SK-N-SH treated with all-trans-retinoic acid at 6 μM for 48 hours (cell line): ENCODE measurements around the gene DPP7.

ENCODE experiments used
- ATAC-seq: fragments of 200-7000 bp; cut with Tn5 transposase; 3 replicates; pipeline ENCODE4 v1.9.1; 2020; ENCODE audit warnings: mild to moderate bottlenecking, moderate library complexity
- BACH2 ChIP-seq: fragments of 250-450 bp; sonication (Bioruptor Pico); IDR thresholded peaks from 2 replicates; pipeline ENCODE4 v1.9.0; 2021; ENCODE audit warnings: mild to moderate bottlenecking, borderline replicate concordance
- CREB5 ChIP-seq: fragments of 250-450 bp; sonication (Bioruptor Pico); IDR thresholded peaks from 2 replicates; pipeline ENCODE4 v1.5.1; 2020; ENCODE audit warnings: low read depth, mild to moderate bottlenecking, moderate library complexity
- CSDC2 ChIP-seq: fragments of 250-450 bp; sonication (Bioruptor Pico); IDR thresholded peaks from 2 replicates; pipeline ENCODE4 v1.5.0; 2020; ENCODE audit warnings: mild to moderate bottlenecking, moderate library complexity
- CSRNP3 ChIP-seq: fragments of 250-450 bp; sonication (Bioruptor Pico); IDR thresholded peaks from 2 replicates; pipeline ENCODE4 v1.5.1; 2021; ENCODE audit warnings: mild to moderate bottlenecking, moderate library complexity
- ISL1 ChIP-seq: fragments of 250-450 bp; sonication (Bioruptor Pico); IDR thresholded peaks from 2 replicates; pipeline ENCODE4 v2.1.2; 2022; ENCODE audit warnings: mild to moderate bottlenecking, moderate library complexity
- OSR1 ChIP-seq: fragments of 250-450 bp; sonication (Bioruptor Pico); IDR thresholded peaks from 2 replicates; pipeline ENCODE4 v1.8.0; 2022; ENCODE audit warnings: moderate library complexity, mild to moderate bottlenecking, inconsistent platforms
- POU6F1 ChIP-seq: fragments of 250-450 bp; sonication (Bioruptor Pico); IDR thresholded peaks from 2 replicates; pipeline ENCODE4 v1.8.0; 2021; ENCODE audit warnings: low read depth, mild to moderate bottlenecking, moderate library complexity, borderline replicate concordance
- PPARA ChIP-seq: fragments of 250-450 bp; sonication (Bioruptor Pico); IDR thresholded peaks from 2 replicates; pipeline ENCODE4 v1.5.0; 2020; ENCODE audit warnings: mild to moderate bottlenecking, borderline replicate concordance
- RARB ChIP-seq: fragments of 250-450 bp; sonication (Bioruptor Pico); IDR thresholded peaks from 2 replicates; pipeline ENCODE4 v1.8.0; 2021; ENCODE audit warnings: mild to moderate bottlenecking, moderate library complexity
- SNAI2 ChIP-seq: fragments of 250-450 bp; sonication (Bioruptor Pico); IDR thresholded peaks from 2 replicates; pipeline ENCODE4 v1.5.0; 2020; ENCODE audit warnings: mild to moderate bottlenecking, moderate library complexity
- TCF4 ChIP-seq: fragments of 250-450 bp; sonication (Bioruptor Pico); IDR thresholded peaks from 2 replicates; pipeline ENCODE4 v1.8.0; 2021; ENCODE audit warnings: mild to moderate bottlenecking, moderate library complexity, borderline replicate concordance
- TOX ChIP-seq: fragments of 250-450 bp; sonication (Bioruptor Pico); IDR thresholded peaks from 2 replicates; pipeline ENCODE4 v1.8.0; 2021; ENCODE audit warnings: mild to moderate bottlenecking, moderate library complexity, borderline replicate concordance
- TSHZ2 ChIP-seq: fragments of 250-450 bp; sonication (Bioruptor Pico); IDR thresholded peaks from 2 replicates; pipeline ENCODE4 v1.5.0; 2020; ENCODE audit warnings: mild to moderate bottlenecking, moderate library complexity
- ZC3H10 ChIP-seq: fragments of 250-450 bp; sonication (Bioruptor Pico); IDR thresholded peaks from 2 replicates; pipeline ENCODE4 v1.5.1; 2021; ENCODE audit warnings: mild to moderate bottlenecking, moderate library complexity
- ZFP3 ChIP-seq: fragments of 250-450 bp; sonication (Bioruptor Pico); IDR thresholded peaks from 2 replicates; pipeline ENCODE4 v1.5.0; 2020; ENCODE audit warnings: mild to moderate bottlenecking, moderate library complexity
- ZFP30 ChIP-seq: fragments of 450-650 bp; formaldehyde crosslinking; IDR thresholded peaks from 2 replicates; pipeline ENCODE4 v1.5.0; 2022; ENCODE audit warnings: mild to moderate bottlenecking, moderate library complexity
- ZNF565 ChIP-seq: fragments of 450-650 bp; formaldehyde crosslinking; conservative IDR thresholded peaks from 2 replicates; pipeline ENCODE4 v1.5.0; 2020; ENCODE audit warnings: low read depth, mild to moderate bottlenecking, moderate library complexity
- ZNF70 ChIP-seq: fragments of 450-650 bp; formaldehyde crosslinking; IDR thresholded peaks from 2 replicates; pipeline ENCODE4 v1.5.0; 2020; ENCODE audit warnings: mild to moderate bottlenecking, moderate library complexity
- ZNF8 ChIP-seq: fragments of 450-650 bp; formaldehyde crosslinking; IDR thresholded peaks from 2 replicates; pipeline ENCODE4 v1.5.0; 2020; ENCODE audit warnings: mild to moderate bottlenecking, moderate library complexity

DPP7 gene

GRCh38 chr9:137134191-137134590 is 19.7 kb upstream of the DPP7 start:
- TF ChIP-seq TOX: no peak
- no peak for TF ChIP-seq ZNF565 (CRISPR knock-in tag)
- TF ChIP-seq TSHZ2 (CRISPR knock-in tag): no peak
- TF ChIP-seq PPARA (CRISPR knock-in tag): no peak
- ATAC-seq: no peak

- no peak for TF ChIP-seq TSHZ2 (CRISPR knock-in tag)
- TF ChIP-seq ISL1 (CRISPR knock-in tag): no peak
- no peak for TF ChIP-seq ZNF565 (CRISPR knock-in tag)
- no peak for TF ChIP-seq ZFP3 (CRISPR knock-in tag)
- no peak for TF ChIP-seq PPARA (CRISPR knock-in tag)
- no peak for TF ChIP-seq ZFP30
- no peak for TF ChIP-seq RARB (CRISPR knock-in tag)
- TF ChIP-seq SNAI2 (CRISPR knock-in tag): no peak
- no peak for TF ChIP-seq TOX
- TF ChIP-seq CSRNP3 (CRISPR knock-in tag): no peak
- no peak for TF ChIP-seq CSDC2 (CRISPR knock-in tag)
- no peak for TF ChIP-seq OSR1 (CRISPR knock-in tag)
- no peak for TF ChIP-seq ZNF8 (CRISPR knock-in tag)
- TF ChIP-seq, all 23 proteins: peak for 0
Measured at GRCh38 chr9:137130176-137130755, 15.7 kb upstream of the DPP7 start.

GRCh38 chr9:137129456-137130175 is 15.1 kb upstream of the DPP7 start:
- peak; percentile 99 for ATAC-seq

More at GRCh38 chr9:137130176-137130755, 15.7 kb upstream of the DPP7 start:
- peak; percentile 51 for ATAC-seq

GRCh38 chr9:137128862-137129455 is 14.4 kb upstream of the DPP7 start:
- ATAC-seq: peak; percentile 6
- TF ChIP-seq ZFP30: no peak
- TF ChIP-seq CREB5 (CRISPR knock-in tag): no peak
- no peak for TF ChIP-seq BACH2 (CRISPR knock-in tag)
- TF ChIP-seq POU6F1 (CRISPR knock-in tag): no peak
- TF ChIP-seq TCF4: no peak
- TF ChIP-seq ZNF70 (CRISPR knock-in tag): no peak
- no peak for TF ChIP-seq ZC3H10 (CRISPR knock-in tag)
- no peak for TF ChIP-seq ZNF8 (CRISPR knock-in tag)
- TF ChIP-seq TOX: no peak

More at GRCh38 chr9:137129456-137130175, 15.1 kb upstream of the DPP7 start:
- TF ChIP-seq ZFP30: no peak
- no peak for TF ChIP-seq CSRNP3 (CRISPR knock-in tag)
- peak; percentile 100 for TF ChIP-seq ZNF565 (CRISPR knock-in tag)
